Smooth muscle cell (in vitro differentiated cells): ENCODE results near the gene SARS1. TPM values are rescaled to one million over a fixed set of nuclear protein-coding genes. Genes with fewer than 3 reads are reported as not detected.

Experiments used
- DNase-seq: peaks from one replicate; lab custom pipeline; 2025; ENCODE audit not compliant: unreplicated experiment; lab: John Stamatoyannopoulos, UW
- H2AFZ ChIP-seq: fragments of 200-600 bp; sonication (generic); 2 replicates; pipeline ENCODE4 v1.6.0; 2016; ENCODE audit warnings: antibody characterized with exemption, low read depth, mild to moderate bottlenecking
- H3F3A ChIP-seq: fragments of 200-600 bp; sonication (generic); 2 replicates; pipeline ENCODE4 v1.6.0; 2017; ENCODE audit warnings: antibody characterized with exemption, low read depth
- H3K27ac ChIP-seq: fragments of 200-600 bp; sonication (generic); 2 replicates; pipeline ENCODE4 v1.5.1; 2016; ENCODE audit warnings: low read depth, mild to moderate bottlenecking
- H3K27me3 ChIP-seq: fragments of 200-600 bp; sonication (generic); 2 replicates; pipeline ENCODE4 v1.6.1; 2016; ENCODE audit warnings: low read depth, mild to moderate bottlenecking
- H3K36me3 ChIP-seq: fragments of 200-600 bp; sonication (generic); 2 replicates; pipeline ENCODE4 v1.5.1; 2016; ENCODE audit warnings: low read depth
- H3K4me1 ChIP-seq: fragments of 200-600 bp; sonication (generic); 2 replicates; pipeline ENCODE4 v1.5.1; 2016; ENCODE audit warnings: low read depth
- H3K4me2 ChIP-seq: fragments of 200-600 bp; sonication (generic); 2 replicates; pipeline ENCODE4 v1.6.0; 2016; ENCODE audit warnings: mild to moderate bottlenecking
- H3K4me3 ChIP-seq: fragments of 200-600 bp; sonication (generic); 2 replicates; pipeline ENCODE4 v1.5.1; 2016; ENCODE audit warnings: mild to moderate bottlenecking
- H3K79me2 ChIP-seq: fragments of 200-600 bp; sonication (generic); 2 replicates; pipeline ENCODE4 v1.6.0; 2016; ENCODE audit warnings: low read depth, mild to moderate bottlenecking
- H3K9ac ChIP-seq: fragments of 200-600 bp; sonication (generic); 2 replicates; pipeline ENCODE4 v1.6.0; 2016; ENCODE audit warnings: low read depth
- H3K9me3 ChIP-seq: fragments of 200-600 bp; sonication (generic); replicated peaks from 2 replicates; pipeline ENCODE4 v1.5.1; 2016; ENCODE audit warnings: low read depth
- H4K20me1 ChIP-seq: fragments of 200-600 bp; sonication (generic); 2 replicates; pipeline ENCODE4 v1.6.0; 2016; ENCODE audit warnings: low read depth
- CTCF ChIP-seq: fragments of 200-600 bp; sonication (generic); IDR thresholded peaks from 2 replicates; pipeline ENCODE4 v1.5.1; 2017; ENCODE audit warnings: borderline replicate concordance, mild to moderate bottlenecking, antibody characterized with exemption; ENCODE audit not compliant: insufficient read depth, poor library complexity, severe bottlenecking
- WGBS: methylation state at CpG from one replicate; pipeline ENCODE4 v1.1.7; 2016; ENCODE audit warnings: low lambda C conversion rate; 5-methylcytosine and 5-hydroxymethylcytosine counted together
- polyA plus RNA-seq: library from polyadenylated mRNA; unstranded; fragments of >200 nt; fragmentation: Nextera tagmentation; extraction: Ambion mirVana; gene quantifications from 2 replicates; pipeline ENCODE4 v1.2.1, GENCODE V29; 2016
- total RNA-seq: library from RNA; depleted of rRNA; stranded (reverse); fragments of >200 nt; gene quantifications from 2 replicates; pipeline ENCODE4 v1.2.3, GENCODE V29; 2014

The SARS1 gene
- total and polyA plus RNA-seq, 2 experiments from 2014 or later: 157 to 176 TPM

GRCh38 chr1:109274533-109275476, 61.1 kb downstream of the SARS1 start:
- no peaks in the 10 kb centered on the region for H3K27me3 ChIP-seq
- H3K4me2 ChIP-seq: peak overlapping the region; percentile 59
- H3K4me1 ChIP-seq: peaks cover 9% of the 10 kb centered on the region
- 51% methylated on average over 24 of the region's 24 CpGs for WGBS
- H4K20me1 ChIP-seq: no peaks in the 10 kb centered on the region
- peaks cover 11% of the 10 kb centered on the region for H3F3A ChIP-seq
- peak overlapping the region; percentile 81 for H3K27ac ChIP-seq
- H3K4me3 ChIP-seq: peak overlapping the region; percentile 25
- H3K36me3 ChIP-seq: no peaks in the 10 kb centered on the region
- H3K79me2 ChIP-seq: no peaks in the 10 kb centered on the region
- H3K9me3 ChIP-seq: no peaks in the 10 kb centered on the region
- peak overlapping the region; percentile 58 for H3K9ac ChIP-seq
- no peak overlapping the region for H2AFZ ChIP-seq
- no peak for DNase-seq
- TF ChIP-seq CTCF: no peak

DNA sequence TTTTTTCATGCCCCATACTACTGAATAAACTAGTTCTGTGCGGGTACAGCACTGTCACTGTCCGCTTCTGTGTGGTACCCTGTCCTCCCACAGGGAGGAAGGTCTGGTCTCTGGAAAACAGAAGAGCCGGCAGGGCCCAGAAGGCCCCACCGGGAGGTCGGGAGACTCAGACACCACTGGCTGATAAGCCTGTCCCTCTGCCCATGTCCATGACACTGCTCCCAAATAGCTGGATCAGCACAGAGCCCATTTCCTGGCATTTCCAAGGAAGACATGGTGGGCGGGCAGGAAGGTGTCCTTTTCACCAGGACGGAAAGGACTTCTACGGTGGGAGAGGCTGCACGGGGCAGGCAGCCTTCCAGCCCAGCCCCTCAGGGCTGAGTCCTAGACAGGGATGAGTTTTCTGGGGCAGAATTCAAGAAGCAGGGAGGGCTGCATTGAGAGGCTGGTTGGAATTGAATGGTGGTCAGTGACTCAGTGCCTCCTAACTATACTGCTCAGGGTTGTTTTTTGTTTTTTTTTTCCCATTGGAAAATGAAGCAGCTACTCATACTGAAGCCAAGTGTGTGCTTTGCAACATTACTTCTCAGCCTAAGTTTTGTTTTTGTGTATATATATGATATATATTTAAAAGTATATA, 62.1 kb downstream of the SARS1 start:
- Histone ChIP-seq H3K4me3 (peak overlapping the region; percentile 25), H3K9me3 (no peaks in the 10 kb centered on the region), H2AFZ (no peak overlapping the region), H3F3A (peaks cover 11% of the 10 kb centered on the region), H3K27me3 (no peaks in the 10 kb centered on the region), H4K20me1 (no peaks in the 10 kb centered on the region), H3K27ac (peak overlapping the region; percentile 81), H3K4me1 (peaks cover 9% of the 10 kb centered on the region), H3K4me2 (peak overlapping the region; percentile 59), H3K9ac (peak overlapping the region; percentile 58), H3K36me3 (no peaks in the 10 kb centered on the region), H3K79me2 (no peaks in the 10 kb centered on the region)
- TF ChIP-seq CTCF: no peak
- no peak for DNase-seq
- 14% methylated on average over 9 of the region's 9 CpGs for WGBS

- H3F3A ChIP-seq: peaks cover 11% of the 10 kb centered on the region
- peaks cover 12% of the 10 kb centered on the region for H3K79me2 ChIP-seq
- 64% methylated on average over 7 of the region's 7 CpGs for WGBS
- H2AFZ ChIP-seq: no peak overlapping the region
- H3K36me3 ChIP-seq: no peaks in the 10 kb centered on the region
- no peak overlapping the region for H3K4me2 ChIP-seq
- H3K27ac ChIP-seq: peak overlapping the region; percentile 81
- peaks cover 9% of the 10 kb centered on the region for H3K4me1 ChIP-seq
- H3K9ac ChIP-seq: no peak overlapping the region
- no peaks in the 10 kb centered on the region for H3K9me3 ChIP-seq
- no peaks in the 10 kb centered on the region for H4K20me1 ChIP-seq
- H3K27me3 ChIP-seq: no peaks in the 10 kb centered on the region
- DNase-seq: peak; percentile 25
- H3K4me3 ChIP-seq: no peak overlapping the region
- peak; percentile 72 for TF ChIP-seq CTCF
Measured at GRCh38 chr1:109277434-109278204, 63.9 kb downstream of the SARS1 start.
